Fibroblast of the conjunctiva (primary cell): ENCODE data around the gene KCNH3.
"Not testable (repeated sequence)": the region's sequence is repeated elsewhere in the genome, so short reads cannot be mapped to it uniquely, and the experiment has no call there.

Experiments used
- DNase-seq: peaks from one replicate; pipeline ENCODE4 v3.0.0-alpha.2; 2010; ENCODE audit warnings: low read depth

KCNH3 gene

GRCh38 chr12:49525942-49526341, 12.9 kb upstream of the KCNH3 start:
- DNase-seq: no peak

- no peak for DNase-seq
Measured at GRCh38 chr12:49527361-49528130, 11.3 kb upstream of the KCNH3 start.

- no peak for DNase-seq
Measured at GRCh38 chr12:49529414-49529813, 9.4 kb upstream of the KCNH3 start.

GRCh38 chr12:49531745-49532144, 7.1 kb upstream of the KCNH3 start:
- DNase-seq: no peak

- no peak for DNase-seq
Measured at GRCh38 chr12:49533331-49533730, 5.5 kb upstream of the KCNH3 start.

GRCh38 chr12:49534122-49534521, 4.7 kb upstream of the KCNH3 start:
- not testable (repeated sequence) for DNase-seq

GRCh38 chr12:49534731-49535278, 4.0 kb upstream of the KCNH3 start:
- DNase-seq: no peak

GRCh38 chr12:49535921-49536525, 2.8 kb upstream of the KCNH3 start:
- no peak for DNase-seq

- no peak for DNase-seq
Measured at GRCh38 chr12:49536526-49537071, 2.2 kb upstream of the KCNH3 start.

GRCh38 chr12:49537231-49537751, 1.5 kb upstream of the KCNH3 start:
- no peak for DNase-seq

- no peak for DNase-seq
Measured at GRCh38 chr12:49537752-49538509, 899 bp upstream of the KCNH3 start.

- DNase-seq: no peak
Measured at GRCh38 chr12:49539406-49540228, 787 bp downstream of the KCNH3 start.

- no peak for DNase-seq
Measured at GRCh38 chr12:49540229-49541139, 1.7 kb downstream of the KCNH3 start.

- DNase-seq: no peak
Measured at GRCh38 chr12:49541140-49541861, 2.5 kb downstream of the KCNH3 start.

GRCh38 chr12:49541911-49542505, 3.2 kb downstream of the KCNH3 start:
- DNase-seq: no peak

GRCh38 chr12:49542592-49543160, 3.8 kb downstream of the KCNH3 start:
- DNase-seq: no peak

GRCh38 chr12:49543221-49543913, 4.5 kb downstream of the KCNH3 start:
- no peak for DNase-seq
